ENCODE results near the gene NTF3. TPM values are rescaled to one million over a fixed set of nuclear protein-coding genes. Genes with fewer than 3 reads are reported as not detected.

Gene NTF3
- total and polyA plus RNA-seq, 7 donors = 0.16 to 0.62 (median 0.29) TPM

- intact Hi-C loops (cut with DNase I) = no loop called here
- no peak overlapping the region for H3K27ac ChIP-seq
- no peak for TF ChIP-seq CTCF (IDR thresholded peaks at IDR 0.05)
- no peaks in the 10 kb centered on the region for H3K4me1 ChIP-seq
- DNase-seq (no peak), ATAC-seq (no peak)
- H3K27me3 ChIP-seq (ENCODE audit: insufficient read depth in 3 of 3, low read length in 2 of 3) = no peaks in the 10 kb centered on the region
- H3K4me3 ChIP-seq = no peak overlapping the region
- H3K36me3 ChIP-seq (ENCODE audit: insufficient read depth in 1 of 2, low read depth in 1 of 2) = no peaks in the 10 kb centered on the region
- 75 to 86% (median 82%) methylated on average over 24 of the region's 24 CpGs for WGBS, 3 donors
- H3K9me3 ChIP-seq = no peaks in the 10 kb centered on the region
These were observed 91.6 kb downstream of the NTF3 start for GRCh38 chr12:5523396-5524115.

- no peak for DNase-seq
- H3K4me3 ChIP-seq = no peak overlapping the region
- ATAC-seq = no peak
- intact Hi-C loops (cut with DNase I) = no loop called here
- no peak overlapping the region for H3K27ac ChIP-seq
- 92 to 96% (median 94%) methylated on average over 12 of the region's 12 CpGs for WGBS, 3 donors
- H3K36me3 ChIP-seq (ENCODE audit: insufficient read depth in 1 of 2, low read depth in 1 of 2) = no peaks in the 10 kb centered on the region
- H3K27me3 ChIP-seq (ENCODE audit: insufficient read depth in 3 of 3, low read length in 2 of 3) = no peaks in the 10 kb centered on the region
- no peaks in the 10 kb centered on the region for H3K9me3 ChIP-seq
- no peak for TF ChIP-seq CTCF (IDR thresholded peaks at IDR 0.05)
- H3K4me1 ChIP-seq = no peaks in the 10 kb centered on the region
These were observed 92.3 kb downstream of the NTF3 start for GRCh38 chr12:5524116-5524768.

GRCh38 chr12:5524769-5525436 lies 93.0 kb downstream of the NTF3 start:
- ATAC-seq (no peak), DNase-seq (no peak)
- intact Hi-C loops (cut with DNase I) = no loop called here
- TF ChIP-seq CTCF (IDR thresholded peaks at IDR 0.05) = no peak
- H3K4me1 ChIP-seq = no peaks in the 10 kb centered on the region
- peaks cover 0 to under 1% (median 0%) of the 10 kb centered on the region in 3 donors for H3K27me3 ChIP-seq (ENCODE audit: insufficient read depth in 3 of 3, low read length in 2 of 3)
- H3K4me3 ChIP-seq = no peak overlapping the region
- no peaks in the 10 kb centered on the region for H3K36me3 ChIP-seq (ENCODE audit: insufficient read depth in 1 of 2, low read depth in 1 of 2)
- WGBS, 3 donors = 80 to 86% (median 83%) methylated on average over 14 to 15 of the region's 15 CpGs
- H3K27ac ChIP-seq = no peak overlapping the region
- H3K9me3 ChIP-seq = no peaks in the 10 kb centered on the region

- H3K4me1 ChIP-seq = no peaks in the 10 kb centered on the region
- intact Hi-C loops (cut with DNase I) = no loop called here
These were observed 94.0 kb downstream of the NTF3 start for GRCh38 chr12:5525783-5526367.

More at GRCh38 chr12:5525783-5526367, 94.0 kb downstream of the NTF3 start:
- H3K36me3 ChIP-seq (ENCODE audit: insufficient read depth in 1 of 2, low read depth in 1 of 2) = no peaks in the 10 kb centered on the region
- DNase-seq = no peak
- no peak overlapping the region for H3K27ac ChIP-seq
- H3K27me3 ChIP-seq (ENCODE audit: insufficient read depth in 3 of 3, low read length in 2 of 3) = peaks cover 0 to 3% (median 0%) of the 10 kb centered on the region in 3 donors
- no peak for TF ChIP-seq CTCF (IDR thresholded peaks at IDR 0.05)
- ATAC-seq = no peak
- H3K9me3 ChIP-seq = no peaks in the 10 kb centered on the region
- WGBS, 3 donors = 89 to 94% (median 94%) methylated on average over 4 of the region's 4 CpGs
- no peak overlapping the region for H3K4me3 ChIP-seq

Data from psoas muscle (tissue), 8 donors.